HepG2 (cell line): Measurements from ENCODE around the gene HLF. TPM values are rescaled to one million over a fixed set of nuclear protein-coding genes. Genes with fewer than 3 reads are reported as not detected.
A peak's percentile ranks its signal among the peaks of the same experiment; 100 is the strongest.

Source experiments
- BRD4 ChIP-seq: sonication (generic); formaldehyde crosslinking; IDR thresholded peaks from 2 replicates; pipeline ENCODE4 v1.4.0; 2020; ENCODE audit warnings: missing genetic modification reagents
- E2F2 ChIP-seq: sonication (generic); formaldehyde crosslinking; IDR thresholded peaks from 2 replicates; pipeline ENCODE4 v1.4.0; 2020; ENCODE audit warnings: missing genetic modification reagents, borderline replicate concordance
- EZH2 ChIP-seq: conservative IDR thresholded peaks from 2 replicates; pipeline ENCODE4 v1.6.1; 2012; ENCODE audit warnings: mild to moderate bottlenecking, low read depth, low read length, moderate library complexity
- HHEX ChIP-seq: IDR thresholded peaks from 2 replicates; pipeline ENCODE4 v1.6.1; 2016; ENCODE audit warnings: control low read depth
- RFXANK ChIP-seq: IDR thresholded peaks from 2 replicates; pipeline ENCODE4 v1.6.1; 2016
- RXRB ChIP-seq: IDR thresholded peaks from 2 replicates; pipeline ENCODE4 v1.6.1; 2016; ENCODE audit warnings: borderline replicate concordance, missing genetic modification reagents, missing compliant biosample characterization
- SAFB2 ChIP-seq: sonication (generic); formaldehyde crosslinking; IDR thresholded peaks from 2 replicates; pipeline ENCODE4 v1.5.1; 2020; ENCODE audit warnings: missing genetic modification reagents, low read depth, mild to moderate bottlenecking, borderline replicate concordance
- SMARCE1 ChIP-seq: fragments of 450-650 bp; IDR thresholded peaks from 2 replicates; pipeline ENCODE4 v1.6.1; 2017; ENCODE audit warnings: borderline replicate concordance
- SP2 ChIP-seq: sonication (generic); formaldehyde crosslinking; IDR thresholded peaks from 2 replicates; pipeline ENCODE4 v1.5.1; 2020; ENCODE audit warnings: mild to moderate bottlenecking, missing genetic modification reagents
- SP4 ChIP-seq: sonication (generic); formaldehyde crosslinking; IDR thresholded peaks from 2 replicates; pipeline ENCODE4 v1.8.1; 2023; ENCODE audit warnings: mild to moderate bottlenecking, missing genetic modification reagents
- ZBTB33 ChIP-seq: sonication (generic); formaldehyde crosslinking; IDR thresholded peaks from 2 replicates; pipeline ENCODE4 v1.4.0; 2020; ENCODE audit warnings: missing genetic modification reagents
- ZNF282 ChIP-seq: fragments of 450-650 bp; IDR thresholded peaks from 2 replicates; pipeline ENCODE4 v1.6.1; 2018; ENCODE audit not compliant: partially characterized antibody
- ZNF496 ChIP-seq: sonication (generic); formaldehyde crosslinking; IDR thresholded peaks from 2 replicates; pipeline ENCODE4 v1.8.1; 2023; ENCODE audit warnings: mild to moderate bottlenecking, moderate library complexity, missing genetic modification reagents; ENCODE audit not compliant: insufficient replicate concordance
- ZNF644 ChIP-seq: IDR thresholded peaks from 2 replicates; pipeline ENCODE4 v1.6.1; 2016; ENCODE audit warnings: low read depth
- ZNF746 ChIP-seq: sonication (generic); formaldehyde crosslinking; IDR thresholded peaks from 2 replicates; pipeline ENCODE4 v1.8.0; 2022; ENCODE audit warnings: mild to moderate bottlenecking, missing genetic modification reagents
- ZNF781 ChIP-seq: sonication (generic); formaldehyde crosslinking; IDR thresholded peaks from 2 replicates; pipeline ENCODE4 v1.5.1; 2020; ENCODE audit warnings: borderline replicate concordance, mild to moderate bottlenecking, missing genetic modification reagents; ENCODE audit errors: not compliant biosample characterization
- polyA plus RNA-seq, 8 experiments: library from polyadenylated mRNA; depleted of rRNA in 3 of 8; stranded (reverse) in 7 of 8; unstranded in 1 of 8; fragments of >200 nt; fragmentation: Illumina TruSeq in 4 of 8; extraction: Trizol in 4 of 8; gene quantifications; 2 replicates each; pipeline versions ENCODE4 v1.2.1 to v1.2.3, GENCODE V29; 2011 to 2016; ENCODE audit warnings: low read depth in 4 of 8, missing spikeins in 1 of 8, mixed read lengths in 1 of 8; ENCODE audit not compliant: insufficient read depth in 1 of 8
- total RNA-seq, 5 experiments: library from RNA; depleted of rRNA; stranded (reverse); fragments of >200 nt; fragmentation: Illumina TruSeq; extraction: Trizol; gene quantifications; 2 replicates each; pipeline ENCODE4 v1.2.3, GENCODE V29; 2016; ENCODE audit warnings: low read depth in 1 of 5
- TF ChIP-seq, protein P1 (sequence below): sonication (generic); formaldehyde crosslinking; IDR thresholded peaks from 2 replicates; pipeline ENCODE4 v1.4.0; 2020; ENCODE audit warnings: missing genetic modification reagents, borderline replicate concordance
- TF ChIP-seq, protein P2 (sequence below): IDR thresholded peaks from 2 replicates; pipeline ENCODE4 v1.6.1; 2016; ENCODE audit warnings: low read depth, missing genetic modification reagents, missing compliant biosample characterization

Gene HLF
- total and polyA plus RNA-seq, 2 of the 13 experiments (the other 11 are each of a cell fraction or from before 2014, with no cell fraction given): 202 to 346 TPM

DNA sequence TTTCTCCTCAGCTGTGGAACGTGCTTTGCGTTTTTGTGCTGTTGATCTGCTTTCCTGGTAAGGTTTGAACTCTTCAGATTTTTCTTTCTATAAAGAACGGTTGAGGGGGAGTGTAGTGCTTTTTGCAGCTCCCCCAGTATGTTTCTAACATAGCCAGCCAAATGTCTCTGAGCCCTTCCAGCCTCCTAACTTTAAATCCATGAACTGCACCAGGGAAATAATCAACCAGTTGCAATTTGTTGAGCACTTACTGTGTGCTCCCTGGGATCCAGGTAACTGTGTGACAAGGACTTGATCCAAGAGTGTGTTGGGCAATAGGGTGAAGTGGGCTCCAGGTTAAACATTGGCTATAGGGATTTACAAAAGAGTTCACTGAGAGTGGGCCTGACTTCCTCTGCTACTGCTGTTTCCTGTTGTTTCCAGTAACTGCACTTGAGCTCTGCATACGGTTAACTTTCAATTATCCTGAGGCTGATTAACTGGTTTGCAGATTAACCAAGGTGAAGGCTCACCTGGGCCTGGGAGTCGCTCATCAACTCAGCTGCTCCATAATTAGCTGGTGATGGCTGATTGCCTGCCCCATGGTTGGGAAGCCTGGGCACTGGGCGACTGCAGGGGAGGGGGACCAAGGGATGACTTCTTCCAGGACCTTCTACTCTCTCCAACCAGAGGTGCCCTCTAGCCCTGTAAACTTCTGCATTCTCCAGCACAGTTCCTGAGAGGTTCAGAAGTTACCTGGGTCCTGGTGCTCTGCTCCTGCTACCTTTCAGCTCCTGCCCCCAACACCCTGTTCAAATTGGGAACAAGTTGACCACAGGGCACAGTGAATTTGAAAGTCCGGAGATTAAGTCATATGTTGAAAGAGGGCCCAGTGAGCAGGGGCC lies 19.5 kb downstream of the HLF start (continued):
- TF ChIP-seq SP4 (CRISPR knock-in tag) (peak; percentile 80; the same call in 1 of the 2 replicates), SMARCE1 (no peak), ZNF781 (CRISPR knock-in tag) (peak; percentile 33), ZNF282 (no peak), ZNF644 (CRISPR knock-in tag) (peak; percentile 85; the same call in 1 of the 2 replicates), RXRB (CRISPR knock-in tag) (peak; percentile 95), ZBTB33 (CRISPR knock-in tag) (peak; percentile 64; the same call in 1 of the 2 replicates), E2F2 (no peak), HHEX (CRISPR knock-in tag) (peak; percentile 53), SP2 (CRISPR knock-in tag) (no peak), SAFB2 (no peak; the same call in 1 of the 2 replicates), ZNF746 (CRISPR knock-in tag) (peak; percentile 85; the same call in 1 of the 2 replicates), RFXANK (CRISPR knock-in tag) (no peak), ZNF496 (no peak), EZH2 (no peak), BRD4 (CRISPR knock-in tag) (peak; percentile 45)
- TF ChIP-seq, protein P1, sequence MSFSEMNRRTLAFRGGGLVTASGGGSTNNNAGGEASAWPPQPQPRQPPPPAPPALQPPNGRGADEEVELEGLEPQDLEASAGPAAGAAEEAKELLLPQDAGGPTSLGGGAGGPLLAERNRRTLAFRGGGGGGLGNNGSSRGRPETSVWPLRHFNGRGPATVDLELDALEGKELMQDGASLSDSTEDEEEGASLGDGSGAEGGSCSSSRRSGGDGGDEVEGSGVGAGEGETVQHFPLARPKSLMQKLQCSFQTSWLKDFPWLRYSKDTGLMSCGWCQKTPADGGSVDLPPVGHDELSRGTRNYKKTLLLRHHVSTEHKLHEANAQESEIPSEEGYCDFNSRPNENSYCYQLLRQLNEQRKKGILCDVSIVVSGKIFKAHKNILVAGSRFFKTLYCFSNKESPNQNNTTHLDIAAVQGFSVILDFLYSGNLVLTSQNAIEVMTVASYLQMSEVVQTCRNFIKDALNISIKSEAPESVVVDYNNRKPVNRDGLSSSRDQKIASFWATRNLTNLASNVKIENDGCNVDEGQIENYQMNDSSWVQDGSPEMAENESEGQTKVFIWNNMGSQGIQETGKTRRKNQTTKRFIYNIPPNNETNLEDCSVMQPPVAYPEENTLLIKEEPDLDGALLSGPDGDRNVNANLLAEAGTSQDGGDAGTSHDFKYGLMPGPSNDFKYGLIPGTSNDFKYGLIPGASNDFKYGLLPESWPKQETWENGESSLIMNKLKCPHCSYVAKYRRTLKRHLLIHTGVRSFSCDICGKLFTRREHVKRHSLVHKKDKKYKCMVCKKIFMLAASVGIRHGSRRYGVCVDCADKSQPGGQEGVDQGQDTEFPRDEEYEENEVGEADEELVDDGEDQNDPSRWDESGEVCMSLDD (CRISPR knock-in tag): no peak
- TF ChIP-seq, protein P2, sequence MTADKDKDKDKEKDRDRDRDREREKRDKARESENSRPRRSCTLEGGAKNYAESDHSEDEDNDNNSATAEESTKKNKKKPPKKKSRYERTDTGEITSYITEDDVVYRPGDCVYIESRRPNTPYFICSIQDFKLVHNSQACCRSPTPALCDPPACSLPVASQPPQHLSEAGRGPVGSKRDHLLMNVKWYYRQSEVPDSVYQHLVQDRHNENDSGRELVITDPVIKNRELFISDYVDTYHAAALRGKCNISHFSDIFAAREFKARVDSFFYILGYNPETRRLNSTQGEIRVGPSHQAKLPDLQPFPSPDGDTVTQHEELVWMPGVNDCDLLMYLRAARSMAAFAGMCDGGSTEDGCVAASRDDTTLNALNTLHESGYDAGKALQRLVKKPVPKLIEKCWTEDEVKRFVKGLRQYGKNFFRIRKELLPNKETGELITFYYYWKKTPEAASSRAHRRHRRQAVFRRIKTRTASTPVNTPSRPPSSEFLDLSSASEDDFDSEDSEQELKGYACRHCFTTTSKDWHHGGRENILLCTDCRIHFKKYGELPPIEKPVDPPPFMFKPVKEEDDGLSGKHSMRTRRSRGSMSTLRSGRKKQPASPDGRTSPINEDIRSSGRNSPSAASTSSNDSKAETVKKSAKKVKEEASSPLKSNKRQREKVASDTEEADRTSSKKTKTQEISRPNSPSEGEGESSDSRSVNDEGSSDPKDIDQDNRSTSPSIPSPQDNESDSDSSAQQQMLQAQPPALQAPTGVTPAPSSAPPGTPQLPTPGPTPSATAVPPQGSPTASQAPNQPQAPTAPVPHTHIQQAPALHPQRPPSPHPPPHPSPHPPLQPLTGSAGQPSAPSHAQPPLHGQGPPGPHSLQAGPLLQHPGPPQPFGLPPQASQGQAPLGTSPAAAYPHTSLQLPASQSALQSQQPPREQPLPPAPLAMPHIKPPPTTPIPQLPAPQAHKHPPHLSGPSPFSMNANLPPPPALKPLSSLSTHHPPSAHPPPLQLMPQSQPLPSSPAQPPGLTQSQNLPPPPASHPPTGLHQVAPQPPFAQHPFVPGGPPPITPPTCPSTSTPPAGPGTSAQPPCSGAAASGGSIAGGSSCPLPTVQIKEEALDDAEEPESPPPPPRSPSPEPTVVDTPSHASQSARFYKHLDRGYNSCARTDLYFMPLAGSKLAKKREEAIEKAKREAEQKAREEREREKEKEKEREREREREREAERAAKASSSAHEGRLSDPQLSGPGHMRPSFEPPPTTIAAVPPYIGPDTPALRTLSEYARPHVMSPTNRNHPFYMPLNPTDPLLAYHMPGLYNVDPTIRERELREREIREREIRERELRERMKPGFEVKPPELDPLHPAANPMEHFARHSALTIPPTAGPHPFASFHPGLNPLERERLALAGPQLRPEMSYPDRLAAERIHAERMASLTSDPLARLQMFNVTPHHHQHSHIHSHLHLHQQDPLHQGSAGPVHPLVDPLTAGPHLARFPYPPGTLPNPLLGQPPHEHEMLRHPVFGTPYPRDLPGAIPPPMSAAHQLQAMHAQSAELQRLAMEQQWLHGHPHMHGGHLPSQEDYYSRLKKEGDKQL (CRISPR knock-in tag): peak; percentile 85
